Calu3 (cell line): ENCODE measurements around the gene GALNS. TPM values are rescaled to one million over a fixed set of nuclear protein-coding genes. Genes with fewer than 3 reads are reported as not detected.

Source experiments
- BruUV-seq: library from RNA; stranded (reverse); fragments of 400-500 nt; replicated peaks from 2 replicates; lab custom pipeline; 2021; lab: Mats Ljungman, UMichigan
- CTCF ChIA-PET: fragments of 300-600 bp; sonication (Branson Sonifier 250); formaldehyde crosslinking; loops from one replicate; lab custom pipeline; 2022; ENCODE audit warnings: antibody characterized with exemption; lab: Charles Lee
- DNase-seq: peaks from one replicate; pipeline ENCODE4 v3.0.0; 2022
- H3K27ac Mint-ChIP-seq: one replicate; pipeline ENCODE4 v1.8.0; 2022; ENCODE audit warnings: mixed read lengths; ENCODE audit not compliant: unreplicated experiment
- H3K27me3 Mint-ChIP-seq: one replicate; pipeline ENCODE4 v1.8.0; 2022; ENCODE audit warnings: mixed read lengths; ENCODE audit not compliant: unreplicated experiment
- H3K36me3 Mint-ChIP-seq: one replicate; pipeline ENCODE4 v1.8.0; 2022; ENCODE audit warnings: mild to moderate bottlenecking, moderate library complexity, mixed read lengths; ENCODE audit not compliant: insufficient read depth, unreplicated experiment
- H3K4me1 Mint-ChIP-seq: one replicate; pipeline ENCODE4 v1.8.0; 2022; ENCODE audit warnings: mild to moderate bottlenecking, low read depth, mixed read lengths; ENCODE audit not compliant: unreplicated experiment
- H3K4me3 Mint-ChIP-seq: one replicate; pipeline ENCODE4 v1.8.0; 2022; ENCODE audit warnings: mild to moderate bottlenecking, low read depth, moderate library complexity, mixed read lengths; ENCODE audit not compliant: unreplicated experiment
- H3K9me3 Mint-ChIP-seq: one replicate; pipeline ENCODE4 v1.8.0; 2022; ENCODE audit warnings: low read depth, mixed read lengths; ENCODE audit not compliant: unreplicated experiment
- CTCF ChIP-seq: fragments of 200-600 bp; IDR thresholded peaks from one replicate; pipeline ENCODE4 v1.8.0; 2022; ENCODE audit warnings: antibody characterized with exemption; ENCODE audit not compliant: unreplicated experiment
- intact Hi-C: fragments of 100-400 bp; cut with micrococcal nuclease; formaldehyde crosslinking; loops from one replicate; pipeline ENCODE4 v1.10.0; 2022; ENCODE audit not compliant: unreplicated experiment
- total RNA-seq: library from RNA; stranded (reverse); gene quantifications from 2 replicates; pipeline ENCODE4 v1.2.3, GENCODE V29; 2022

GALNS gene
- total RNA-seq, 1 experiment from 2014 or later = 50.4 TPM

DNA sequence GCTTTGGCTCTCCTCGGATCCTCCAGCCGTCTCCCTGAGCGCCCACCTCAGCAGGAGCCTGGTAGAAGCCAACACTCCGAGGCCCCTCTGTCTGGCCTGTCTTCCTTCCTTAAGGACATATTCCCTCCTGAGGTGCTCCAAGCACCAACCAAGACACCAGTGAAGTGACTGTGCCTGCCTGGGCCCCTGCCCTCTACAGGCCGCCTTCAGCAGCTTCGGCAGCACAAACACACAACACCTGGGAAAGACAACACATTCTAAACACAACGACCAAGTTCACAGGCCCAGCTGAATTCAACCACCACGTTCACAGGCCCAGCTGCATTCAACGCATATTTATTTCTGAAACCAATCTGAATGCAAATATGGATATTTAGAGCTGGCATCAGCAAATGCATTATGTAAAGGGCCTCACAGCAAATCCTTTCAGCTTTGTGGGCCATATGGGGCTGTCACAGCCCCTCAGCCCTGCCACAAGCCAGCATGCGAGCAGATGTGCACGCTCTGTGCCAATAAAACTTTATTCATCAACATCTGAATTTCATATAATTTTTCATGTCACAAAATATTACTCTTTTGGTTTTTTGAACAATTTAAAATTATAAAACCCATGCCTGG, 12.2 kb downstream of the GALNS start:
- CTCF ChIA-PET = no interaction called here
- no peaks in the 10 kb centered on the region for H3K9me3 Mint-ChIP-seq
- no peaks in the 10 kb centered on the region for H3K4me1 Mint-ChIP-seq
- intact Hi-C loops = no loop called here
- peaks cover 5% of the 10 kb centered on the region for H3K36me3 Mint-ChIP-seq
- H3K27me3 Mint-ChIP-seq = no peaks in the 10 kb centered on the region
- H3K27ac Mint-ChIP-seq = no peak overlapping the region
- H3K4me3 Mint-ChIP-seq = no peak overlapping the region
- BruUV-seq = no TSS peak
- no peak for TF ChIP-seq CTCF
- DNase-seq = no peak

GRCh38 chr16:88843256-88843655, 13.5 kb downstream of the GALNS start:
- CTCF ChIA-PET = no interaction called here
- intact Hi-C loops = no loop called here
- Mint-ChIP-seq H3K27ac (no peak overlapping the region), H3K36me3 (peaks cover 13% of the 10 kb centered on the region), H3K4me3 (no peak overlapping the region), H3K4me1 (no peaks in the 10 kb centered on the region), H3K9me3 (no peaks in the 10 kb centered on the region), H3K27me3 (no peaks in the 10 kb centered on the region)
- TF ChIP-seq CTCF = no peak
- no peak for DNase-seq
- BruUV-seq = no TSS peak

GRCh38 chr16:88842806-88843205, 13.9 kb downstream of the GALNS start:
- no peak for TF ChIP-seq CTCF
- intact Hi-C loops = no loop called here
- Mint-ChIP-seq H3K27ac (no peak overlapping the region), H3K4me1 (no peaks in the 10 kb centered on the region), H3K36me3 (peaks cover 9% of the 10 kb centered on the region), H3K4me3 (no peak overlapping the region), H3K27me3 (no peaks in the 10 kb centered on the region), H3K9me3 (no peaks in the 10 kb centered on the region)
- no peak for DNase-seq
- BruUV-seq = no TSS peak
- CTCF ChIA-PET = no interaction called here

GRCh38 chr16:88842308-88842756, 14.4 kb downstream of the GALNS start:
- no peak overlapping the region for H3K4me3 Mint-ChIP-seq
- H3K9me3 Mint-ChIP-seq = no peaks in the 10 kb centered on the region
- no peaks in the 10 kb centered on the region for H3K27me3 Mint-ChIP-seq
- H3K4me1 Mint-ChIP-seq = no peaks in the 10 kb centered on the region
- no peak for DNase-seq
- CTCF ChIA-PET = no interaction called here
- TF ChIP-seq CTCF = no peak
- peaks cover 9% of the 10 kb centered on the region for H3K36me3 Mint-ChIP-seq
- no TSS peak for BruUV-seq
- intact Hi-C loops = no loop called here
- no peak overlapping the region for H3K27ac Mint-ChIP-seq
